Testis (tissue), 2 donors: ENCODE data around the gene ATP13A2.

Source experiments
- CTCF ChIP-seq, 3 experiments: fragments of 450-650 bp in 2 of 3; fragments of 200-600 bp in 1 of 3; sonication (generic) in 1 of 3; IDR thresholded peaks; one replicate each; pipeline ENCODE4 v1.5.1; 2016 to 2019; ENCODE audit warnings: antibody characterized with exemption in 3 of 3, mild to moderate bottlenecking in 2 of 3, moderate library complexity in 1 of 3
- POLR2A ChIP-seq: fragments of 450-650 bp; IDR thresholded peaks from one replicate; pipeline ENCODE4 v1.6.1; 2017; ENCODE audit warnings: antibody characterized with exemption, mild to moderate bottlenecking, moderate library complexity

- TF ChIP-seq CTCF (IDR thresholded peaks at IDR 0.05), result no peak
- TF ChIP-seq POLR2A, result no peak
Measured at GRCh38 chr1:17047924-17048323, 36.2 kb upstream of the ATP13A2 start.
